Hepatocyte (in vitro differentiated cells): ENCODE data around the gene ZNF710. TPM values are rescaled to one million over a fixed set of nuclear protein-coding genes. Genes with fewer than 3 reads are reported as not detected.

ENCODE experiments used
- DNase-seq: peaks from one replicate; pipeline ENCODE4 v3.0.0-alpha.2; 2016; ENCODE audit warnings: low spot score
- H2AFZ ChIP-seq: fragments of 200-600 bp; sonication (generic); 2 replicates; pipeline ENCODE4 v1.6.0; 2016; ENCODE audit warnings: antibody characterized with exemption, mild to moderate bottlenecking
- H3K27ac ChIP-seq: fragments of 200-600 bp; sonication (generic); 2 replicates; pipeline ENCODE4 v1.5.1; 2016; ENCODE audit warnings: mild to moderate bottlenecking
- H3K27me3 ChIP-seq: fragments of 200-600 bp; sonication (generic); 2 replicates; pipeline ENCODE4 v1.6.1; 2016
- H3K36me3 ChIP-seq: fragments of 200-600 bp; sonication (generic); replicated peaks from 2 replicates; pipeline ENCODE4 v1.5.1; 2016; ENCODE audit warnings: low read depth; ENCODE audit not compliant: insufficient read depth
- H3K4me1 ChIP-seq: fragments of 200-600 bp; sonication (generic); 2 replicates; pipeline ENCODE4 v1.5.1; 2016; ENCODE audit warnings: mild to moderate bottlenecking, moderate library complexity; ENCODE audit not compliant: insufficient read depth
- H3K4me2 ChIP-seq: fragments of 200-600 bp; sonication (generic); 2 replicates; pipeline ENCODE4 v1.6.0; 2016
- H3K4me3 ChIP-seq: fragments of 200-600 bp; sonication (generic); 2 replicates; pipeline ENCODE4 v1.5.1; 2016; ENCODE audit warnings: mild to moderate bottlenecking
- H3K79me2 ChIP-seq: fragments of 200-600 bp; sonication (generic); 2 replicates; pipeline ENCODE4 v1.6.0; 2017; ENCODE audit warnings: mild to moderate bottlenecking
- H3K9me2 ChIP-seq: fragments of 200-600 bp; sonication (generic); replicated peaks from 2 replicates; pipeline ENCODE4 v1.6.0; 2017; ENCODE audit warnings: mild to moderate bottlenecking; ENCODE audit not compliant: insufficient read depth
- H3K9me3 ChIP-seq: fragments of 200-600 bp; sonication (generic); 2 replicates; pipeline ENCODE4 v1.5.1; 2016; ENCODE audit warnings: low read depth, mild to moderate bottlenecking
- H4K20me1 ChIP-seq: fragments of 200-600 bp; sonication (generic); 2 replicates; pipeline ENCODE4 v1.6.0; 2016; ENCODE audit warnings: mild to moderate bottlenecking; ENCODE audit not compliant: insufficient read depth, poor library complexity, severe bottlenecking
- CTCF ChIP-seq: fragments of 200-600 bp; sonication (generic); IDR thresholded peaks from 2 replicates; pipeline ENCODE4 v1.5.1; 2016; ENCODE audit warnings: antibody characterized with exemption, mild to moderate bottlenecking; ENCODE audit not compliant: poor library complexity
- EZH2 ChIP-seq: fragments of 200-600 bp; sonication (generic); IDR thresholded peaks from 2 replicates; pipeline ENCODE4 v1.6.1; 2016; ENCODE audit warnings: antibody characterized with exemption, mild to moderate bottlenecking, borderline replicate concordance
- EZH2phosphoT487 ChIP-seq: fragments of 200-600 bp; sonication (generic); IDR thresholded peaks from one replicate; pipeline ENCODE4 v1.6.1; 2018; ENCODE audit warnings: antibody characterized with exemption, mild to moderate bottlenecking, low read depth, moderate library complexity; ENCODE audit not compliant: unreplicated experiment, severe bottlenecking
- WGBS: methylation state at CpG from one replicate; pipeline ENCODE4 v1.1.6; 2016; ENCODE audit warnings: low lambda C conversion rate; ENCODE audit errors: missing lambda C conversion rate; 5-methylcytosine and 5-hydroxymethylcytosine counted together
- polyA plus RNA-seq: library from polyadenylated mRNA; unstranded; fragments of >200 nt; fragmentation: Nextera tagmentation; extraction: Ambion mirVana; gene quantifications from 2 replicates; pipeline ENCODE4 v1.2.1, GENCODE V29; 2016
- total RNA-seq: library from RNA; depleted of rRNA; stranded (reverse); fragments of >200 nt; gene quantifications from 2 replicates; pipeline ENCODE4 v1.2.3, GENCODE V29; 2014

The ZNF710 gene
- total and polyA plus RNA-seq, 2 experiments from 2014 or later, result 14.5 to 17.2 TPM

GRCh38 chr15:89982315-89983055 lies 18.6 kb upstream of the ZNF710 start:
- H3K9me3 ChIP-seq, result no peaks in the 10 kb centered on the region
- no peak overlapping the region for H3K27ac ChIP-seq
- no peaks in the 10 kb centered on the region for H3K27me3 ChIP-seq
- H4K20me1 ChIP-seq, result no peaks in the 10 kb centered on the region
- 41% methylated on average over 7 of the region's 7 CpGs for WGBS
- H3K9me2 ChIP-seq, result no peaks in the 10 kb centered on the region
- H3K79me2 ChIP-seq, result no peaks in the 10 kb centered on the region
- no peaks in the 10 kb centered on the region for H3K4me1 ChIP-seq
- no peak overlapping the region for H3K4me3 ChIP-seq
- H3K36me3 ChIP-seq, result no peaks in the 10 kb centered on the region
- DNase-seq, result no peak
- no peak overlapping the region for H3K4me2 ChIP-seq
- H2AFZ ChIP-seq, result no peak overlapping the region
- TF ChIP-seq CTCF, result no peak
- no peak for TF ChIP-seq EZH2phosphoT487
- TF ChIP-seq EZH2, result no peak

GRCh38 chr15:89984001-89984400 lies 17.1 kb upstream of the ZNF710 start:
- WGBS, result 100% methylated on average over 2 of the region's 2 CpGs
- Histone ChIP-seq H3K4me2 (no peak overlapping the region), H4K20me1 (no peaks in the 10 kb centered on the region)

GRCh38 chr15:89984421-89985010 lies 16.6 kb upstream of the ZNF710 start:
- H3K9me3 ChIP-seq, result no peaks in the 10 kb centered on the region
- 83% methylated on average over 6 of the region's 6 CpGs for WGBS
- no peaks in the 10 kb centered on the region for H3K79me2 ChIP-seq
- H3K4me2 ChIP-seq, result no peak overlapping the region
- H4K20me1 ChIP-seq, result no peaks in the 10 kb centered on the region
- no peaks in the 10 kb centered on the region for H3K36me3 ChIP-seq
- no peak overlapping the region for H3K4me3 ChIP-seq
- no peaks in the 10 kb centered on the region for H3K9me2 ChIP-seq
- TF ChIP-seq EZH2phosphoT487, result no peak
- no peak for TF ChIP-seq EZH2
- no peak for TF ChIP-seq CTCF
- H3K27me3 ChIP-seq, result no peaks in the 10 kb centered on the region
- no peaks in the 10 kb centered on the region for H3K4me1 ChIP-seq
- no peak for DNase-seq
- no peak overlapping the region for H3K27ac ChIP-seq
- H2AFZ ChIP-seq, result no peak overlapping the region

More at GRCh38 chr15:89984001-89984400, 17.1 kb upstream of the ZNF710 start:
- Histone ChIP-seq H3K9me3 (no peaks in the 10 kb centered on the region), H3K36me3 (no peaks in the 10 kb centered on the region), H3K27ac (no peak overlapping the region), H3K4me1 (no peaks in the 10 kb centered on the region), H3K9me2 (no peaks in the 10 kb centered on the region), H3K4me3 (no peak overlapping the region), H2AFZ (no peak overlapping the region), H3K27me3 (no peaks in the 10 kb centered on the region), H3K79me2 (no peaks in the 10 kb centered on the region)
- TF ChIP-seq CTCF, result no peak
- no peak for TF ChIP-seq EZH2
- TF ChIP-seq EZH2phosphoT487, result no peak
- no peak for DNase-seq
